Gastrocnemius medialis (tissue), 4 donors: Measurements from ENCODE around the gene LUZP2.

Source experiments
- CTCF ChIP-seq, 5 experiments: fragments of 450-650 bp in 3 of 5; fragments of 200-600 bp in 2 of 5; sonication (generic) in 2 of 5; IDR thresholded peaks in 4 of 5; conservative IDR thresholded peaks in 1 of 5; 1 replicate in 4 of 5; 2 replicates in 1 of 5; pipeline ENCODE4 v1.5.1; 2016 to 2019; ENCODE audit warnings: antibody characterized with exemption in 5 of 5, mild to moderate bottlenecking in 3 of 5, moderate library complexity in 3 of 5
- POLR2A ChIP-seq, 2 donors: fragments of 450-650 bp; IDR thresholded peaks; one replicate each; pipeline ENCODE4 v1.6.1; 2017; ENCODE audit warnings: antibody characterized with exemption in 2 of 2, mild to moderate bottlenecking in 2 of 2, moderate library complexity in 2 of 2

DNA sequence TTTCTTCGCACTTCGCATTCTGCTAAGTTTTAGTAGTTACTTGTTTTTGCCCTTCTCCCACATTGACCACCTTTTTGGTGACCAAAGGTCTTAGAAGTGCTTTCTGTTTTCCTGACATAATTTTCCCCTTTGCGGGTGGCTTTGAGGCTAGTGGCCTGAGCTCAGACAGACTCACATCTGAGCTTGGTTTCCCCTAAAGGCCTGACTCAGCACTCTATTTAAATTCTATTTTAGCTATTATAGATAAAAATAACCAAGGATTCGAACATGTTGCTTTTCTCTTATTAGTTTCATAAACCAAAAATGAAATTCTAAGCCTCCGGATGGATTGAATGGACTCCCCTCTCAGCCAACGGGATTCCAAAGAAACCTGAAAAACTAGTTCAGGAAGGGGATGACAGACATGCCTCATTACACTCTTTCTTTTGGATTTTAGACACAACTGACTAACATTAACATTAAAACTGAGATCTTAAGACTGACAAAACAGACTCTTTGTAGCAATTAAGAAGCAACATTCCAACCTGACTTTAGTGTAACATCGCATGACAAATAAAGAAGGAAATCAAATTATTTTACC lies 258.5 kb downstream of the LUZP2 start:
- TF ChIP-seq CTCF (IDR thresholded peaks at IDR 0.05 in 4 of 5, conservative IDR thresholded peaks at IDR 0.05 in 1 of 5) (no peak), POLR2A (IDR thresholded peaks at IDR 0.05) (no peak)
